ENCODE measurements around the gene RIPOR3. TPM values are rescaled to one million over a fixed set of nuclear protein-coding genes. Genes with fewer than 3 reads are reported as not detected.
A peak's percentile ranks its signal among the peaks of the same experiment; 100 is the strongest.

Gene RIPOR3
- total and polyA plus RNA-seq, 9 of the 15 experiments (the other 6 are each of a cell fraction or from before 2014, with no cell fraction given), result 3.3 to 62.7 (median 21.4) TPM

- no peak for ATAC-seq
- POLR2A ChIA-PET, result interaction anchor here (0.8 to 1.2 kb wide), 5 partner anchors 9 to 23 kb away, joined by 3 to 4 read pairs (median 3); no protein-coding TSS in a partner anchor
- no peaks in the 10 kb centered on the region for H3K36me3 ChIP-seq (ENCODE audit: control insufficient read depth, insufficient read depth, low read length)
- H4K20me1 ChIP-seq (replicated peaks; ENCODE audit: control insufficient read depth, insufficient read depth, low read length), result no peaks in the 10 kb centered on the region
- BruUV-seq (replicated peaks), result no TSS peak
- no peak overlapping the region for H2AFZ ChIP-seq (ENCODE audit: low read depth, low read length)
- H3K79me2 ChIP-seq (ENCODE audit: control insufficient read depth, insufficient read depth, low read length), result no peaks in the 10 kb centered on the region
- 71% methylated on average over 7 of the region's 7 CpGs for WGBS (ENCODE audit: insufficient coverage, low coverage, missing lambda C conversion rate)
- in situ Hi-C loops (cut with MboI) (no loop called here), intact Hi-C loops (cut with micrococcal nuclease) (loop anchor here (1.0 to 5.0 kb wide), 2 partner anchors 51 to 87 kb away; no protein-coding TSS in a partner anchor)
- H3K27ac ChIP-seq (ENCODE audit: extremely low read depth, low read depth, low read length), result no peak overlapping the region
- CTCF ChIA-PET (ENCODE audit: low intra/inter-chr PET ratio), result interaction anchor here (1.0 to 1.4 kb wide), 2 partner anchors 48 to 50 kb away, joined by 3 read pairs; no protein-coding TSS in a partner anchor
- no peak for DNase-seq (ENCODE audit: extremely low read depth in 1 of 4, low spot score in 3 of 4)
- H3K27me3 ChIP-seq (ENCODE audit: control insufficient read depth in 2 of 2, insufficient read depth in 2 of 2, low read length in 2 of 2), result no peaks in the 10 kb centered on the region
- H3K9ac ChIP-seq (ENCODE audit: insufficient read depth in 1 of 2, low read depth in 2 of 2, low read length in 2 of 2), result peak overlapping the region in 1 of 2 experiments; percentile 33; a peak in 1 of 4 replicates
- H3K4me3 ChIP-seq, result no peak overlapping the region
- TF ChIP-seq BCLAF1 (IDR thresholded peaks at IDR 0.05; ENCODE audit: borderline replicate concordance in 1 of 2, control insufficient read depth in 1 of 2, low read depth in 2 of 2, low read length in 1 of 2) (peak in 1 of 2 experiments; percentile 72; a peak in 2 of 4 replicates), ARNT (IDR thresholded peaks at IDR 0.05) (no peak), ZNF217 (CRISPR knock-in tag; IDR thresholded peaks at IDR 0.05) (no peak), FOXK2 (conservative IDR thresholded peaks at IDR 0.05 in 1 of 2, IDR thresholded peaks at IDR 0.05 in 1 of 2; ENCODE audit: low read depth in 2 of 2) (0 out of 4 replicates have a peak, but pooled peaks of 1 of the 2 experiments have one; percentile 6), ZZZ3 (IDR thresholded peaks at IDR 0.05) (no peak), CSDE1 (IDR thresholded peaks at IDR 0.05) (no peak), ZBTB11 (CRISPR knock-in tag; IDR thresholded peaks at IDR 0.05) (peak in 1 of 3 experiments; percentile 14; a peak in 2 of 6 replicates), NFATC3 (IDR thresholded peaks at IDR 0.05) (no peak), BCOR (IDR thresholded peaks at IDR 0.05) (peak; percentile 58; the same call in 1 of the 2 replicates), ETV1 (tag; conservative IDR thresholded peaks at IDR 0.05; ENCODE audit: low read depth) (no peak), ADNP (tag; IDR thresholded peaks at IDR 0.05) (peak; percentile 53; the same call in 1 of the 2 replicates), EP400 (IDR thresholded peaks at IDR 0.05) (no peak), ZNF780A (CRISPR knock-in tag; IDR thresholded peaks at IDR 0.05) (no peak), TAF7 (tag; IDR thresholded peaks at IDR 0.05) (no peak), ELF4 (CRISPR knock-in tag; IDR thresholded peaks at IDR 0.05) (no peak)
- H3K4me1 ChIP-seq (replicated peaks in 1 of 2; ENCODE audit: control insufficient read depth in 2 of 2, insufficient read depth in 2 of 2, low read length in 2 of 2), result peaks cover 15 to 22% of the 10 kb centered on the region in 2 experiments
- no peak overlapping the region for H3K4me2 ChIP-seq (ENCODE audit: insufficient read depth, low read length)
- H3K9me3 ChIP-seq (replicated peaks; ENCODE audit: control insufficient read depth, insufficient read depth, low read depth, low read length), result no peaks in the 10 kb centered on the region
- no peak for FAIRE-seq
- no peaks in the 10 kb centered on the region for H3K9me1 ChIP-seq (ENCODE audit: control insufficient read depth, insufficient read depth, low read length)
Measured at GRCh38 chr20:50712771-50713656, 21.7 kb upstream of the RIPOR3 start.

All from K562 (cell line).